Pancreas (tissue), 10 donors: ENCODE data around the gene NR6A1. TPM values are rescaled to one million over a fixed set of nuclear protein-coding genes. Genes with fewer than 3 reads are reported as not detected.

ENCODE experiments used
- ATAC-seq, 4 donors: fragments of 200-7000 bp; cut with Tn5 transposase; one replicate each; pipeline versions ENCODE4 v1.8.0 to v1.9.1; 2020; ENCODE audit warnings: mild to moderate bottlenecking in 4 of 4, moderate library complexity in 4 of 4
- DNase-seq, 6 donors: peaks; one replicate each; pipeline ENCODE4 v3.0.0-alpha.2; 2020
- FAIRE-seq: peaks from 2 replicates; lab custom pipeline; 2012; peaks lifted over from hg19 to GRCh38; lab: Jason Lieb, UNC
- H3K27ac ChIP-seq, 4 donors: fragments of 200-600 bp; sonication (generic); 1 replicate in 3 of 4; 2 replicates in 1 of 4; pipeline versions ENCODE4 v1.5.0 to v1.8.0; 2020
- H3K27me3 ChIP-seq, 4 donors: fragments of 200-600 bp; one replicate each; pipeline ENCODE4 v1.8.0; 2021
- H3K36me3 ChIP-seq, 3 donors: fragments of 200-600 bp; sonication (generic) in 1 of 3; one replicate each; pipeline versions ENCODE4 v1.5.0 to v1.8.0; 2020 to 2021
- H3K4me1 ChIP-seq, 3 donors: fragments of 200-600 bp; one replicate each; pipeline ENCODE4 v1.8.0; 2021
- H3K4me3 ChIP-seq, 4 donors: fragments of 200-600 bp; sonication (generic) in 2 of 4; one replicate each; pipeline versions ENCODE4 v1.5.0 to v1.8.0; 2020 to 2021
- H3K9me3 ChIP-seq, 4 donors: fragments of 200-600 bp; one replicate each; pipeline ENCODE4 v1.8.0; 2021
- CTCF ChIP-seq, 4 donors: fragments of 200-600 bp; sonication (generic) in 3 of 4; IDR thresholded peaks; one replicate each; pipeline versions ENCODE4 v1.5.0 to v1.8.0; 2021; ENCODE audit warnings: antibody characterized with exemption in 4 of 4
- WGBS, 2 donors: extraction: QIAGEN DNeasy Blood & Tissue Kit; methylation state at CpG; one replicate each; pipeline ENCODE4 v1.1.7; 2013; 5-methylcytosine and 5-hydroxymethylcytosine counted together
- intact Hi-C, 3 donors: fragments of 100-400 bp; cut with DNase I; formaldehyde crosslinking; loops; one replicate each; pipeline versions ENCODE4 v1.11.1 to v1.14.2; 2022
- polyA plus RNA-seq, 2 donors: library from polyadenylated mRNA; stranded (reverse); fragments of 200-250 nt; gene quantifications; one replicate each; pipeline ENCODE4 v1.2.3, GENCODE V29; 2013
- total RNA-seq, 6 donors: library from RNA; stranded (reverse); fragmentation: NEBNext Ultra II Directional in 4 of 6; extraction: Animal tissue kit (Norgen Biotek cat#: 25700) in 4 of 6; gene quantifications; one replicate each; pipeline versions ENCODE4 v1.2.1 to v1.2.4, GENCODE V29; 2021 to 2023
- donor health status: healthy with polysubstance abuse.
- donor health status: DM: no; HTN: no; CAD: no; lungs with moderate emphysema.
- donor health status: DM: no; HTN: no; CAD: no.
- donor health status: control.
- donor health status: control.
- donor health status: Bipolar disorder and iron deficiency.
- donor health status: DM: yes; HTN: yes; CAD: no.
- donor health status: DM: no; HTN: no; CAD: no.
- donor health status: DM: no; HTN: no; CAD: no.
- donor health status: DM: yes; HTN: yes; CAD: no.

NR6A1 gene
- total and polyA plus RNA-seq, 8 donors, result 2.1 to 3.9 (median 2.6) TPM

- Histone ChIP-seq H3K4me3 (no peak overlapping the region), H3K27ac (no peak overlapping the region), H3K4me1 (no peaks in the 10 kb centered on the region), H3K27me3 (no peaks in the 10 kb centered on the region), H3K36me3 (no peaks in the 10 kb centered on the region), H3K9me3 (no peaks in the 10 kb centered on the region)
- ATAC-seq, result no peak
- WGBS, 2 donors, result 89 to 93% methylated on average over 3 of the region's 3 CpGs
- intact Hi-C loops, result no loop called here
- no peak for FAIRE-seq
- no peak for DNase-seq
- TF ChIP-seq CTCF (IDR thresholded peaks at IDR 0.05), result no peak
Observed at GRCh38 chr9:124527781-124528180, 243.3 kb downstream of the NR6A1 start.

- DNase-seq (no peak), FAIRE-seq (no peak), ATAC-seq (no peak)
- no peak for TF ChIP-seq CTCF (IDR thresholded peaks at IDR 0.05)
- H3K9me3 ChIP-seq, result no peaks in the 10 kb centered on the region
- 96 to 97% methylated on average over 2 of the region's 2 CpGs for WGBS, 2 donors
- intact Hi-C loops, result no loop called here
- no peaks in the 10 kb centered on the region for H3K4me1 ChIP-seq
- H3K36me3 ChIP-seq, result no peaks in the 10 kb centered on the region
- no peaks in the 10 kb centered on the region for H3K27me3 ChIP-seq
- H3K27ac ChIP-seq, result no peak overlapping the region
- no peak overlapping the region for H3K4me3 ChIP-seq
Observed at GRCh38 chr9:124526174-124526573, 244.9 kb downstream of the NR6A1 start.

DNA sequence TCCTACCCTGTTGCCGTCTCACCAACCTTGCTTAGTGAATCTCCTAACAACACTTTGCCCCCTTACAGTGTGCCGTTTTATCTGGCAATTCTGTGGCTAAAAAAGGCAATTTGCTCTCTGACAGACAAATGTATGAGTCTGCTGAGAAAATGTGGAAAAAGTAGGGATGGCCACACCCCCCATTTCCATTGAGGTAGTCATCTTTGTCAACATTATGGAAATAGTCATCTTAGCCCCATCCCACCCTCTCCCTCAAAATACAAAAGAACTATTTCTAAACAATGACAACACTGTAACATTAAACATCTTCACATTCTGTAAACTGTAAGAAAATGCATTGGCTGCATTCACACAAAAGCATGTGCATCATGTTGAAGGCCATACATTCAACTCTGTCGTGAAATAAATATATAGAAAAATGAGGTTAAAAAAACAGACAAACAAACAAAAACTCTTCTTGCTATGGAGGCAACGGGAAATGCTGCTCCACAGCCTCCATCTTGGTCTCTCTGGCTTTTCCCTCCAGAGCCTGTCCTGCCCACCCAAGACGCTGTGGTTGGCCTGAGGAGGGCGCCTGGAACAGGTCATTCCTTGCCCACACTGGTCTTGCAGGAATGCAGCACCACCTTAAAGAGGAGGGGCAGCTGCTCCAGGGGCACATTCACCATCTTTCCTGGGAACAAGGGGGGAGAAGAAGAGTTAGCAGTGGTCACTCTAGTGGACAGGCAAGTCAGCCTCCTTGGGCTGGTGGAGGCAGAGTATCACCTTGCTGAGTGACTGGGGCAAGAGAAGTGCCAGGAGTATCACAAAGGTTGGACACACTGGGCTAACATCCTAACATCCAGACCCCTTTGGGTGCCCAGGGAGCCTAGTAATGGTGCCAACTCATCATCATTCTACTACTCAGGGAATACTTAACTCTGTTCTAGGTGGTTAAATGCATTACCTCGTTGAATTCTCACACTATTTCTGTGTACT, 248.7 kb downstream of the NR6A1 start:
- Histone ChIP-seq H3K4me3 (no peak overlapping the region), H3K27ac (no peak overlapping the region), H3K27me3 (no peaks in the 10 kb centered on the region), H3K36me3 (no peaks in the 10 kb centered on the region), H3K4me1 (no peaks in the 10 kb centered on the region), H3K9me3 (no peaks in the 10 kb centered on the region)
- FAIRE-seq (no peak), DNase-seq (no peak), ATAC-seq (no peak)
- intact Hi-C loops, result no loop called here
- TF ChIP-seq CTCF (IDR thresholded peaks at IDR 0.05), result no peak
- WGBS, 2 donors, result 84 to 91% methylated on average over 7 of the region's 7 CpGs

DNA sequence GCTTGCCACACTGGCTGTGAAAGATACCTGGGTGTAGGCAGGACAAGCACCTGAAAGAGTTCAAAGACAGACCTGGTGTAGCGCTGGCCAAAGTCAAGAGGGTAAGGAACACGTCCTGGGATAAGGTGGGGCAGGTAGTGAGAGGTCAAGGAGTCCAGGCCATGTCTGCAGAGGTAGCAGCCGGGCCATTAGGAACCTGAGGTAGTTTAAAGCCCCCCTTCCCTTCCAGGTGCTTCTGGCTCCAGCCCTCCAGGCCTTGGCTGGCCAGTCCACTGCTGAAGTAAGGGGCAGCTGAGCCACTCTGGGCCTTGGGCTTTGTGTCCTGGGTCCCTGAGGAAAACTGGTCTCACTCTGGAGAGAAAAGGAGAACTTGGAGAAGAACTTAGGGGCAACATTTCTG, 250.0 kb downstream of the NR6A1 start:
- H3K27ac ChIP-seq, result no peak overlapping the region
- H3K27me3 ChIP-seq, result no peaks in the 10 kb centered on the region
- H3K9me3 ChIP-seq, result no peaks in the 10 kb centered on the region
- TF ChIP-seq CTCF (IDR thresholded peaks at IDR 0.05), result no peak
- WGBS, 2 donors, result 90 to 94% methylated on average over 3 of the region's 3 CpGs
- no peaks in the 10 kb centered on the region for H3K36me3 ChIP-seq
- DNase-seq (no peak), ATAC-seq (no peak), FAIRE-seq (no peak)
- H3K4me1 ChIP-seq, result no peaks in the 10 kb centered on the region
- H3K4me3 ChIP-seq, result no peak overlapping the region
- intact Hi-C loops, result no loop called here

- no peak for DNase-seq
- H3K27ac ChIP-seq, result no peak overlapping the region
- FAIRE-seq, result no peak
- no peak for TF ChIP-seq CTCF (IDR thresholded peaks at IDR 0.05)
- intact Hi-C loops, result no loop called here
- no peaks in the 10 kb centered on the region for H3K36me3 ChIP-seq
- no peaks in the 10 kb centered on the region for H3K4me1 ChIP-seq
- ATAC-seq, result peak in 2 of 4 donors; percentile 45 to 68
- H3K27me3 ChIP-seq, result no peaks in the 10 kb centered on the region
- H3K9me3 ChIP-seq, result no peaks in the 10 kb centered on the region
- H3K4me3 ChIP-seq, result no peak overlapping the region
- WGBS, 2 donors, result 59 to 67% methylated on average over 7 of the region's 7 CpGs
Observed at GRCh38 chr9:124520206-124520596, 250.9 kb downstream of the NR6A1 start.
